Breast epithelium (tissue), 3 donors: ENCODE data around the gene GPR39.

Experiments
- CTCF ChIP-seq, 3 donors: fragments of 450-650 bp; IDR thresholded peaks; one replicate each; pipeline ENCODE4 v1.5.1; 2016 to 2017; ENCODE audit warnings: antibody characterized with exemption in 3 of 3, mild to moderate bottlenecking in 3 of 3, moderate library complexity in 3 of 3
- POLR2A ChIP-seq: fragments of 450-650 bp; IDR thresholded peaks from one replicate; pipeline ENCODE4 v1.6.1; 2016; ENCODE audit warnings: antibody characterized with exemption, mild to moderate bottlenecking, moderate library complexity
- POLR2AphosphoS5 ChIP-seq, 3 donors: sonication (generic); formaldehyde crosslinking; IDR thresholded peaks; one replicate each; pipeline ENCODE4 v1.6.1; 2017; ENCODE audit warnings: antibody characterized with exemption in 3 of 3

GRCh38 chr2:132586101-132586511, 169.5 kb downstream of the GPR39 start:
- TF ChIP-seq CTCF (IDR thresholded peaks at IDR 0.05): no peak
- no peak for TF ChIP-seq POLR2AphosphoS5 (IDR thresholded peaks at IDR 0.05)
- TF ChIP-seq POLR2A: no peak
